Activated B cell treated with CpG ODN at 0.5 μM for 24 hours (primary cell): ENCODE results near the gene MXRA5. TPM values are rescaled to one million over a fixed set of nuclear protein-coding genes. Genes with fewer than 3 reads are reported as not detected.

Source experiments
- ATAC-seq: fragments of 200-7000 bp; cut with Tn5 transposase; one replicate; pipeline ENCODE4 v1.10.0; 2021; ENCODE audit warnings: low read depth, mild to moderate bottlenecking, moderate library complexity
- CTCF ChIA-PET: fragments of 350-600 bp; sonication (Branson Sonifier 250); formaldehyde crosslinking; loops from one replicate; lab custom pipeline; 2021; ENCODE audit warnings: antibody characterized with exemption; lab: Charles Lee
- POLR2A ChIA-PET: fragments of 350-600 bp; sonication (Branson Sonifier 250); formaldehyde crosslinking; loops from one replicate; lab custom pipeline; 2021; ENCODE audit warnings: antibody characterized with exemption; lab: Charles Lee
- DNase-seq: peaks from one replicate; pipeline ENCODE4 v3.0.0; 2022
- H3K27ac Mint-ChIP-seq: one replicate; pipeline ENCODE4 v1.8.0; 2020; ENCODE audit warnings: mixed read lengths
- H3K27me3 Mint-ChIP-seq: one replicate; pipeline ENCODE4 v1.8.0; 2021; ENCODE audit warnings: mixed read lengths
- H3K36me3 Mint-ChIP-seq: one replicate; pipeline ENCODE4 v1.8.0; 2021; ENCODE audit warnings: low read depth, mixed read lengths
- H3K4me1 Mint-ChIP-seq: one replicate; pipeline ENCODE4 v1.8.0; 2021; ENCODE audit warnings: mixed read lengths
- H3K4me3 Mint-ChIP-seq: one replicate; pipeline ENCODE4 v1.8.0; 2020; ENCODE audit warnings: mild to moderate bottlenecking, mixed read lengths
- H3K9me3 Mint-ChIP-seq: one replicate; pipeline ENCODE4 v1.8.0; 2020; ENCODE audit warnings: mixed read lengths
- CTCF ChIP-seq: fragments of 200-600 bp; IDR thresholded peaks from one replicate; pipeline ENCODE4 v1.8.0; 2022; ENCODE audit warnings: antibody characterized with exemption, mild to moderate bottlenecking
- intact Hi-C: fragments of 100-400 bp; cut with micrococcal nuclease; formaldehyde crosslinking; loops from one replicate; pipeline ENCODE4 v1.15.1; 2024
- total RNA-seq: library from RNA; stranded (reverse); gene quantifications from 2 replicates; pipeline ENCODE4 v1.2.3, GENCODE V29; 2022

Gene MXRA5
- total RNA-seq, 1 donor from 2014 or later, result not detected

DNA sequence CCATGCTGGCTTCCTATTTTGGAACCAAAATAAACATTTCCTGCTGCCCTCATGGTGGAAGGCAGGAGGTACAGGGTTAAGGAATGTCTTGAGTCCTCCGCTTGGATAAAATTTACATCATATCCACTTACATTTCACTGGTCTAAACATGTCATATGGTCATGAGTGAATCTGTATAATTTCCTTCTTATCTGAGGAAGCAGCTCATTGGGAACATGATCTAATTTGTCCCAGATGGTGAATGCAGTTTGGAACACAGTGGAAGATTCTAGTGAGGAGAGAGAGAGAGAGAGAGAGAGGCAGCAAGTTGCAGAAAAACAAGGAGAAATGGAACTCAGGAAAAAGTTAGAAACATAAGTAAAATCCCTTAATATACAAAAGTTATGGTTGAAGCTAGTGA, 46.8 kb downstream of the MXRA5 start:
- CTCF ChIA-PET, result no interaction called here
- Mint-ChIP-seq H3K4me3 (no peak overlapping the region), H3K36me3 (no peaks in the 10 kb centered on the region), H3K27ac (no peak overlapping the region), H3K4me1 (no peaks in the 10 kb centered on the region), H3K27me3 (no peaks in the 10 kb centered on the region), H3K9me3 (no peaks in the 10 kb centered on the region)
- DNase-seq (no peak), ATAC-seq (no peak)
- POLR2A ChIA-PET, result no interaction called here
- intact Hi-C loops, result no loop called here
- no peak for TF ChIP-seq CTCF

GRCh38 chrX:3295731-3296130, 50.7 kb downstream of the MXRA5 start:
- intact Hi-C loops, result no loop called here
- no peak overlapping the region for H3K4me3 Mint-ChIP-seq
- ATAC-seq (no peak), DNase-seq (no peak)
- H3K27ac Mint-ChIP-seq, result no peak overlapping the region
- H3K9me3 Mint-ChIP-seq, result no peaks in the 10 kb centered on the region
- H3K36me3 Mint-ChIP-seq, result no peaks in the 10 kb centered on the region
- H3K27me3 Mint-ChIP-seq, result no peaks in the 10 kb centered on the region
- H3K4me1 Mint-ChIP-seq, result no peaks in the 10 kb centered on the region
- POLR2A ChIA-PET, result no interaction called here
- TF ChIP-seq CTCF, result no peak
- CTCF ChIA-PET, result no interaction called here

DNA sequence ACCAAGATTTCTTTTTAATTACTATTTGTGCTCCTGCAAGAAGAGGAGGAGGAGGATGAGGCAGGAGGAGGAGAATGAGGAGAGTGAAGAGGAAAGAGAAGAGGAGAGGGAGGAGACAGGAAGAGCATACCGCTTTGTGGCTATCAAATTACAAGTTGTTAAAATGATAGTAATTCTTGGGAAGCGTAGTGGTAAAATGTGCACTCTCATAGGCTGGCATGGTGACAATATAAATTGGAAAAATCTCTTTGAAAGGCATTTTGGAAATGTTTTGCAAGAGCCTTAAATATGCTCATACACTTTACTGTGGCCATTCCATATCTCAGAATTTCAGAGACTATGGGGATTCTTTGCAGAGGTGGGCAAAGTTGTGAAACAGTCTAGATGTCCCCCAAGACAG, 53.2 kb downstream of the MXRA5 start:
- Mint-ChIP-seq H3K4me1 (no peaks in the 10 kb centered on the region), H3K36me3 (no peaks in the 10 kb centered on the region), H3K27ac (no peak overlapping the region), H3K27me3 (no peaks in the 10 kb centered on the region), H3K4me3 (no peak overlapping the region), H3K9me3 (no peaks in the 10 kb centered on the region)
- intact Hi-C loops, result no loop called here
- ATAC-seq (no peak), DNase-seq (no peak)
- TF ChIP-seq CTCF, result no peak
- ChIA-PET POLR2A (no interaction called here), CTCF (no interaction called here)

- DNase-seq (no peak), ATAC-seq (no peak)
- ChIA-PET POLR2A (no interaction called here), CTCF (no interaction called here)
- Mint-ChIP-seq H3K9me3 (no peaks in the 10 kb centered on the region), H3K36me3 (no peaks in the 10 kb centered on the region), H3K27ac (no peak overlapping the region), H3K4me1 (no peaks in the 10 kb centered on the region), H3K27me3 (no peaks in the 10 kb centered on the region), H3K4me3 (no peak overlapping the region)
- intact Hi-C loops, result no loop called here
- no peak for TF ChIP-seq CTCF
Observed at GRCh38 chrX:3290561-3290960, 55.9 kb downstream of the MXRA5 start.

DNA sequence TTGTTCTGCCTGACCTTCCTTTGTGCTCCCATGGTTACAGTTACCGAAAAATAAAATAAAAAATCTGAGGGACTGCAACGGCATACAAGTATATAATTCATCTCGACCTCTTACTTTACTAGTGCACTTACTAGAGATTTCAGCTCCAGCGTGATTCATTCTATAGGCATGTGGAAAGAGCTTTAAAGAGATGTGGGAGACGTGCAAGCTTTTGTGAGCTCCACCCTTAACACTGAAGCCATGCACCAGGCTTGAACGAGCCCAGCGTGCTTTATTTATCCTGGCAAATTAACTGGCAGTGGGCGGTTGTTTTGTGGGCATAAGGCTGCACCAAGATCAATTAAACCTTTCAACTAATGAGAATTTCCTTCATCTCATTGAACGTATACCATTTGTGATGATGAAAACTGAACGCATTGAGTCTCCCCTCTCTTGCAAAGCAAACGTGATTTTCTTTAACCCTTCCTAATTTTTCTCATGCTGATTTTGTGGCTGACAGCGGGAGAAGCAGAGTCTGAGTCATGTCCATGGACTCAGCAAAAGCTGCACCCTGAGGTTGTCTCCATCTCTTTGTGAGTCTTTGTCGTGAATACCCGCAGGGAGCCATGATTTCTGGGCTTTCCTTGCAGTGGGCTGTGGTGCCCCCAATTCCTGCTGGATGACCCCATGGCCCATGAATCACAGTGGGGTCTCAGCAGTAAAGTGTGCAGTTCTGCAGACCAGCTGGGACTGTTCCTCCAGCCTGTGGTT, 60.1 kb downstream of the MXRA5 start:
- no peak for TF ChIP-seq CTCF
- intact Hi-C loops, result no loop called here
- no peak overlapping the region for H3K27ac Mint-ChIP-seq
- no peaks in the 10 kb centered on the region for H3K27me3 Mint-ChIP-seq
- no peak for DNase-seq
- ChIA-PET POLR2A (no interaction called here), CTCF (no interaction called here)
- H3K4me3 Mint-ChIP-seq, result no peak overlapping the region
- no peaks in the 10 kb centered on the region for H3K4me1 Mint-ChIP-seq
- no peak for ATAC-seq
- no peaks in the 10 kb centered on the region for H3K36me3 Mint-ChIP-seq
- H3K9me3 Mint-ChIP-seq, result no peaks in the 10 kb centered on the region
